ENCODE results near the gene ENDOV. TPM values are rescaled to one million over a fixed set of nuclear protein-coding genes. Genes with fewer than 3 reads are reported as not detected.

The ENDOV gene
- total RNA-seq, 1 donor from 2014 or later: 36.1 TPM

GRCh38 chr17:80388175-80388574 is 26.8 kb upstream of the ENDOV start:
- Mint-ChIP-seq H3K9me3 (ENCODE audit: low read depth) (no peaks in the 10 kb centered on the region), H3K4me1 (ENCODE audit: low read depth) (no peaks in the 10 kb centered on the region), H3K4me3 (ENCODE audit: low read depth) (no peak overlapping the region), H3K36me3 (ENCODE audit: insufficient read depth) (peaks cover 11% of the 10 kb centered on the region), H3K27me3 (no peaks in the 10 kb centered on the region), H3K27ac (no peak overlapping the region)
- no peak for DNase-seq (ENCODE audit: low spot score, unreplicated experiment)
- TF ChIP-seq CTCF (IDR thresholded peaks at IDR 0.05; ENCODE audit: unreplicated experiment): no peak

GRCh38 chr17:80388601-80389000 is 26.4 kb upstream of the ENDOV start:
- H3K36me3 Mint-ChIP-seq (ENCODE audit: insufficient read depth): peaks cover 11% of the 10 kb centered on the region
- no peak for TF ChIP-seq CTCF (IDR thresholded peaks at IDR 0.05; ENCODE audit: unreplicated experiment)
- H3K4me3 Mint-ChIP-seq (ENCODE audit: low read depth): no peak overlapping the region
- no peak for DNase-seq (ENCODE audit: low spot score, unreplicated experiment)
- no peaks in the 10 kb centered on the region for H3K4me1 Mint-ChIP-seq (ENCODE audit: low read depth)
- H3K27ac Mint-ChIP-seq: no peak overlapping the region
- no peaks in the 10 kb centered on the region for H3K9me3 Mint-ChIP-seq (ENCODE audit: low read depth)
- H3K27me3 Mint-ChIP-seq: no peaks in the 10 kb centered on the region

- Mint-ChIP-seq H3K27ac (no peak overlapping the region), H3K36me3 (ENCODE audit: insufficient read depth) (peaks cover 8% of the 10 kb centered on the region)
Observed at GRCh38 chr17:80389011-80389995, 25.7 kb upstream of the ENDOV start.

GRCh38 chr17:80393241-80393890 is 21.6 kb upstream of the ENDOV start:
- H3K4me1 Mint-ChIP-seq (ENCODE audit: low read depth): no peaks in the 10 kb centered on the region
- no peaks in the 10 kb centered on the region for H3K9me3 Mint-ChIP-seq (ENCODE audit: low read depth)
- no peaks in the 10 kb centered on the region for H3K27me3 Mint-ChIP-seq
- no peak overlapping the region for H3K27ac Mint-ChIP-seq
- H3K4me3 Mint-ChIP-seq (ENCODE audit: low read depth): no peak overlapping the region
- TF ChIP-seq CTCF (IDR thresholded peaks at IDR 0.05; ENCODE audit: unreplicated experiment): no peak
- no peak for DNase-seq (ENCODE audit: low spot score, unreplicated experiment)
- H3K36me3 Mint-ChIP-seq (ENCODE audit: insufficient read depth): peaks cover 8% of the 10 kb centered on the region

More at GRCh38 chr17:80389011-80389995, 25.7 kb upstream of the ENDOV start:
- Mint-ChIP-seq H3K9me3 (ENCODE audit: low read depth) (no peaks in the 10 kb centered on the region), H3K4me3 (ENCODE audit: low read depth) (no peak overlapping the region), H3K4me1 (ENCODE audit: low read depth) (no peaks in the 10 kb centered on the region), H3K27me3 (no peaks in the 10 kb centered on the region)
- TF ChIP-seq CTCF (IDR thresholded peaks at IDR 0.05; ENCODE audit: unreplicated experiment): no peak
- no peak for DNase-seq (ENCODE audit: low spot score, unreplicated experiment)

GRCh38 chr17:80393961-80394360 is 21.0 kb upstream of the ENDOV start:
- H3K27ac Mint-ChIP-seq: no peak overlapping the region
- H3K4me1 Mint-ChIP-seq (ENCODE audit: low read depth): no peaks in the 10 kb centered on the region
- no peaks in the 10 kb centered on the region for H3K9me3 Mint-ChIP-seq (ENCODE audit: low read depth)
- H3K4me3 Mint-ChIP-seq (ENCODE audit: low read depth): no peak overlapping the region
- peaks cover 8% of the 10 kb centered on the region for H3K36me3 Mint-ChIP-seq (ENCODE audit: insufficient read depth)
- TF ChIP-seq CTCF (IDR thresholded peaks at IDR 0.05; ENCODE audit: unreplicated experiment): no peak
- no peak for DNase-seq (ENCODE audit: low spot score, unreplicated experiment)
- H3K27me3 Mint-ChIP-seq: no peaks in the 10 kb centered on the region
